Sigmoid colon (tissue), 4 donors: Measurements from ENCODE around the gene PLPP3.

Experiments used
- EP300 ChIP-seq, 4 donors: sonication (generic); formaldehyde crosslinking; IDR thresholded peaks; one replicate each; pipeline ENCODE4 v1.6.1; 2017; ENCODE audit warnings: antibody characterized with exemption in 4 of 4
- POLR2A ChIP-seq, 2 donors: fragments of 450-650 bp; IDR thresholded peaks; one replicate each; pipeline ENCODE4 v1.6.1; 2016; ENCODE audit warnings: antibody characterized with exemption in 2 of 2, mild to moderate bottlenecking in 2 of 2, moderate library complexity in 2 of 2
- POLR2AphosphoS5 ChIP-seq, 4 donors: sonication (generic); formaldehyde crosslinking; IDR thresholded peaks; one replicate each; pipeline ENCODE4 v1.6.1; 2017; ENCODE audit warnings: antibody characterized with exemption in 4 of 4
- TF ChIP-seq, protein P1 (sequence below), 4 experiments: fragments of 450-650 bp in 3 of 4; fragments of 200-600 bp in 1 of 4; IDR thresholded peaks; one replicate each; pipeline ENCODE4 v1.5.1; 2016 to 2019; ENCODE audit warnings: antibody characterized with exemption in 4 of 4, mild to moderate bottlenecking in 3 of 4, moderate library complexity in 2 of 4

DNA sequence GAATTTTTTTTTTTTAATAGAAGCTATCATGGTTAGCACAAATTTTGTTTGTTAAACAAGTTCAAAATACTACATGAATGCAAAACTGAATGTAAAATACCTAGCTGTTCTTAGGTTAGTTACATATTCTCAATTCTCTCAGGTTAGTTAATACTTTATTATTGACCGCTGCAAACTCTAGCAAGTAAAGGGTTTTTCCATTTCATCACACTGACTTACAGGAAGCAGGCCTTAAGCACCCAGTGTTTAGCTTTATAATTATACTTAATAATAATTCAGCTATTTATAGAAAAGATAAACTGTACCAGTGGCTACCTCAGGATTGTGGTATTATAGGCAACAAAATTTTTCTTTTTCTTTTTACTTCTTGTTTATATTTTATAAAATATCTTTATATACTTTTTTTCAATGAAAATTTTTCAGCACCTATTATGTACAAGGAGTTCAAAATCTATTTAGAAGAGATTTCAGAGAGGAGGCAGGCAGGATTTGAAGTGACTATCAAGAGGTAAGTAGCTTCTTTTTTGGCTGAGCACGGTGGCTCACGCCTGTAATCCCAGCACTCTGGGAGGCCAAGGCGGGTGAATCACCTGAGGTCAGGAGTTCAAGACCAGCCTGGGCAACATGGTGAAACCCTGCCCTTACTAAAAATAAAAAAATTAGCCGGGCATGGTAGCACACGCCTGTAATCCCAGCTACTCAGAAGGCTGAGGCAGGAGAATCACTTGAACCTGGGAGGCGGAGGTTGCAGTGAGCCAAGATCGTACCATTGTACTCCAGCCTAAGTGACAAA lies 17.9 kb downstream of the PLPP3 start:
- TF ChIP-seq, protein P1, sequence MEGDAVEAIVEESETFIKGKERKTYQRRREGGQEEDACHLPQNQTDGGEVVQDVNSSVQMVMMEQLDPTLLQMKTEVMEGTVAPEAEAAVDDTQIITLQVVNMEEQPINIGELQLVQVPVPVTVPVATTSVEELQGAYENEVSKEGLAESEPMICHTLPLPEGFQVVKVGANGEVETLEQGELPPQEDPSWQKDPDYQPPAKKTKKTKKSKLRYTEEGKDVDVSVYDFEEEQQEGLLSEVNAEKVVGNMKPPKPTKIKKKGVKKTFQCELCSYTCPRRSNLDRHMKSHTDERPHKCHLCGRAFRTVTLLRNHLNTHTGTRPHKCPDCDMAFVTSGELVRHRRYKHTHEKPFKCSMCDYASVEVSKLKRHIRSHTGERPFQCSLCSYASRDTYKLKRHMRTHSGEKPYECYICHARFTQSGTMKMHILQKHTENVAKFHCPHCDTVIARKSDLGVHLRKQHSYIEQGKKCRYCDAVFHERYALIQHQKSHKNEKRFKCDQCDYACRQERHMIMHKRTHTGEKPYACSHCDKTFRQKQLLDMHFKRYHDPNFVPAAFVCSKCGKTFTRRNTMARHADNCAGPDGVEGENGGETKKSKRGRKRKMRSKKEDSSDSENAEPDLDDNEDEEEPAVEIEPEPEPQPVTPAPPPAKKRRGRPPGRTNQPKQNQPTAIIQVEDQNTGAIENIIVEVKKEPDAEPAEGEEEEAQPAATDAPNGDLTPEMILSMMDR (IDR thresholded peaks at IDR 0.05) = no peak
- TF ChIP-seq EP300 (IDR thresholded peaks at IDR 0.05) (no peak), POLR2AphosphoS5 (IDR thresholded peaks at IDR 0.05) (no peak), POLR2A (IDR thresholded peaks at IDR 0.05) (no peak)
